ENCODE data around the gene KLK5. TPM values are rescaled to one million over a fixed set of nuclear protein-coding genes. Genes with fewer than 3 reads are reported as not detected.
"Not testable (repeated sequence)": the region's sequence is repeated elsewhere in the genome, so short reads cannot be mapped to it uniquely, and the experiment has no call there.

KLK5 gene
- total and polyA plus RNA-seq, 9 donors = 0.34 TPM; not detected in 8

DNA sequence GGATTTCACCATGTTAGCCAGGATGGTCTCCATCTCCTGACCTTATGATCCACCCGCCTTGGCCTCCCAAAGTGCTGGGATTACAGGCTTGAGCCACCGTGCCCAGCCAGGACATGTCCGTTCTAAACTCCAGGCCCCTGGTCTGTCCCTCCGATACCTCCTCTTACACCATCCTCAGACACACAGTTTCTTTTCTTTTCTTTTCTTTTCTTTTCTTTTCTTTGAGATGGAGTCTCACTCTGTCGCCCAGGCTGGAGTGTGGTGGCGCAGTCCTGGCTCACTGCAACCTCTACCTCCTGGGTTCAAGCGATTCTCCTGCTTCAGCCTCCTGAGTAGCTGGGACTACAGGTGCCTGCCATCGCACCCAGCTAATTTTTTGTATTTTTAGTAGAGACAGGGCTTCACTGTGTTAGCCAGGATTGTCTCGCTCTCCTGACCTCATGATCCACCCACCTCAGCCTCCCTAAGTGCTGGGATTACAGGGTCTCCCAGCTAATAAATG, 56.7 kb downstream of the KLK5 start:
- not testable (repeated sequence) for H3K27me3 ChIP-seq (ENCODE audit: control insufficient read depth, insufficient read depth, low read length); H3K27ac ChIP-seq (ENCODE audit: low read length); H3K4me1 ChIP-seq (ENCODE audit: control insufficient read depth, insufficient read depth, low read length)

DNA sequence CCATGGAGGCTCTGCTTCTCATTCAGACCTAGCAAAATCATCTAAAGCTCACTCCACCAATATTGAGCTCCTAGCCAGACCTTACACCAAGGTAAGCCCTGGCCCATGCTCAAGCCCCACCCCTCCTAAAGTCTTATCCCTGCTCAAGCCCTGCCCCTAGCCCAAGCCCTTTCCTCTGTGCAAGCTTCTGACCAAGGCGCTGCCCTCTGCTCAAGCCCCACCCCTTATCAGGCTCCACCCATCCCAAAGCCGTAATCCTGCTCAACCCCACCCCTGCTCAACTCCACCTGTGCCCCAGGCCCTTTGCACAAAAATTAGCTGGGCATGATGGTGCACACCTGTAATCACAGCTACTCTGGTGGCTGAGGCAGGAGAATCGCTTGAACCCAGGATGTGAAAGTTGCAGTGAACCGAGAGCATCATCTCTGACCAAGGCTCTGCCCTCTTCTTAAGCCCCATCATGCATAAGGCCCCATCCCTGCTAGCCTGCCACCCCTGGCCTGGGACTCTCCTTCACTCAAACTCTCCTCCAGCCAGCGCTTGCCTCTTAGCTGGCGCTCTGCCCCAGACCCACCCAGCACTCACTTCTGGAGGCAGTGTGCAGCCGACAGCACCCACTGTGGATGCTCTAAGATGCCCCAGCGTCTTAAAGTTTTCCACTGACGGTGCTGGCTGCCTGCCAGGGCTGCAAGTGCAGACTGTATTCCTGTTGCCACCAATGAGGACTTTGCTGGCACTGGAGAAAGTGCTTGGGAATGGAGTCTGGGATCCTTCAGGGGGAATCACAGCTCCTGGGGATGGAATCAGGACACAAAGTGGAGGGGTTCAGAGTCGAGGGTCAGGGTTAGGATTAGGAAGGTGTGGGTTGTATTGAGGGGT, 58.1 kb downstream of the KLK5 start:
- no peak for DNase-seq
- WGBS (ENCODE audit: insufficient coverage) = 65% methylated on average over 10 of the region's 10 CpGs
- Histone ChIP-seq H3K4me3 (ENCODE audit: low read length) (no peak overlapping the region), H3K27ac (ENCODE audit: low read length) (no peak overlapping the region), H3K9me3 (replicated peaks; ENCODE audit: control insufficient read depth, low read depth, low read length) (no peaks in the 10 kb centered on the region), H3K27me3 (ENCODE audit: control insufficient read depth, insufficient read depth, low read length) (no peaks in the 10 kb centered on the region), H3K36me3 (ENCODE audit: control insufficient read depth, insufficient read depth, low read length) (no peaks in the 10 kb centered on the region), H3K4me1 (ENCODE audit: control insufficient read depth, insufficient read depth, low read length) (peaks cover 4% of the 10 kb centered on the region)

More for the DNA sequence above, 56.7 kb downstream of the KLK5 start:
- not testable (repeated sequence) for H3K4me3 ChIP-seq (ENCODE audit: low read length); DNase-seq; H3K9me3 ChIP-seq (replicated peaks; ENCODE audit: control insufficient read depth, low read depth, low read length); H3K36me3 ChIP-seq (ENCODE audit: control insufficient read depth, insufficient read depth, low read length)
- WGBS (ENCODE audit: insufficient coverage) = 69% methylated on average over 7 of the region's 9 CpGs

Other genes with a start within 250 kb of the KLK5 start
- 12.1 TPM for gene SHANK1, start 233.2 kb downstream of the KLK5 start, total RNA-seq
- gene SHANK1, start 233.2 kb downstream of the KLK5 start, polyA plus RNA-seq (ENCODE audit: insufficient read depth in 1 of 8, insufficient read length in 8 of 8, low replicate concordance in 1 of 8) = 10 to 100 TPM; 14.4 to 37.4 (median 23.3) TPM
- 35.2 TPM for gene CLEC11A, start 229.7 kb downstream of the KLK5 start, total RNA-seq
- gene CLEC11A, start 229.7 kb downstream of the KLK5 start, polyA plus RNA-seq (ENCODE audit: insufficient read depth in 1 of 8, insufficient read length in 8 of 8, low replicate concordance in 1 of 8) = 10 to 100 TPM; 18.8 to 40.3 (median 36.6) TPM
- not detected for gene GPR32, start 182.6 kb downstream of the KLK5 start, total RNA-seq
- gene GPR32, start 182.6 kb downstream of the KLK5 start, polyA plus RNA-seq (ENCODE audit: insufficient read depth in 1 of 8, insufficient read length in 8 of 8, low replicate concordance in 1 of 8) = not detected
- gene ACP4, start 162.6 kb downstream of the KLK5 start, total RNA-seq = not detected
- under 1 TPM in 3 of 8 donors, not detected in 5; 0.15 to 0.16 (median 0.15) TPM for gene ACP4, start 162.6 kb downstream of the KLK5 start, polyA plus RNA-seq (ENCODE audit: insufficient read depth in 1 of 8, insufficient read length in 8 of 8, low replicate concordance in 1 of 8)
- not detected for gene KLK1, start 129.3 kb downstream of the KLK5 start, total RNA-seq
- under 1 TPM; 0.15 to 0.54 (median 0.28) TPM for gene KLK1, start 129.3 kb downstream of the KLK5 start, polyA plus RNA-seq (ENCODE audit: insufficient read depth in 1 of 8, insufficient read length in 8 of 8, low replicate concordance in 1 of 8)
- not detected for gene KLK15, start 119.5 kb downstream of the KLK5 start, total RNA-seq
- under 1 TPM in 1 of 8 donors, not detected in 7; 0.17 TPM for gene KLK15, start 119.5 kb downstream of the KLK5 start, polyA plus RNA-seq (ENCODE audit: insufficient read depth in 1 of 8, insufficient read length in 8 of 8, low replicate concordance in 1 of 8)
- not detected for gene KLK3, start 98.1 kb downstream of the KLK5 start, total RNA-seq
- gene KLK3, start 98.1 kb downstream of the KLK5 start, polyA plus RNA-seq (ENCODE audit: insufficient read depth in 1 of 8, insufficient read length in 8 of 8, low replicate concordance in 1 of 8) = not detected
- gene KLK2, start 79.6 kb downstream of the KLK5 start, total RNA-seq = not detected
- gene KLK2, start 79.6 kb downstream of the KLK5 start, polyA plus RNA-seq (ENCODE audit: insufficient read depth in 1 of 8, insufficient read length in 8 of 8, low replicate concordance in 1 of 8) = under 1 TPM in 1 of 8 donors, not detected in 7; 0.30 TPM
- gene KLK4, start 41.6 kb downstream of the KLK5 start, total RNA-seq = not detected
- gene KLK4, start 41.6 kb downstream of the KLK5 start, polyA plus RNA-seq (ENCODE audit: insufficient read depth in 1 of 8, insufficient read length in 8 of 8, low replicate concordance in 1 of 8) = not detected
- gene KLK6, start 16.6 kb upstream of the KLK5 start, total RNA-seq = 0.09 TPM
- under 1 TPM in 5 of 8 donors, not detected in 3; 0.12 to 0.62 (median 0.23) TPM for gene KLK6, start 16.6 kb upstream of the KLK5 start, polyA plus RNA-seq (ENCODE audit: insufficient read depth in 1 of 8, insufficient read length in 8 of 8, low replicate concordance in 1 of 8)
- gene KLK7, start 30.9 kb upstream of the KLK5 start, total RNA-seq = not detected
- gene KLK7, start 30.9 kb upstream of the KLK5 start, polyA plus RNA-seq (ENCODE audit: insufficient read depth in 1 of 8, insufficient read length in 8 of 8, low replicate concordance in 1 of 8) = under 1 TPM in 4 of 8 donors, not detected in 4; 0.05 to 0.30 (median 0.17) TPM
- gene KLK8, start 48.6 kb upstream of the KLK5 start, total RNA-seq = not detected
- gene KLK8, start 48.6 kb upstream of the KLK5 start, polyA plus RNA-seq (ENCODE audit: insufficient read depth in 1 of 8, insufficient read length in 8 of 8, low replicate concordance in 1 of 8) = 1 to 10 TPM in 1 of 8 donors, not detected in 7; 1.0 TPM
- not detected for gene KLK10, start 66.7 kb upstream of the KLK5 start, total RNA-seq
- under 1 TPM in 7 of 8 donors, not detected in 1; 0.06 to 0.57 (median 0.15) TPM for gene KLK10, start 66.7 kb upstream of the KLK5 start, polyA plus RNA-seq (ENCODE audit: insufficient read depth in 1 of 8, insufficient read length in 8 of 8, low replicate concordance in 1 of 8)
- gene KLK11, start 73.6 kb upstream of the KLK5 start, total RNA-seq = not detected
- 1 to 10 TPM in 1 of 8 donors, under 1 TPM in 2, not detected in 5; 0.34 to 2.1 (median 0.45) TPM for gene KLK11, start 73.6 kb upstream of the KLK5 start, polyA plus RNA-seq (ENCODE audit: insufficient read depth in 1 of 8, insufficient read length in 8 of 8, low replicate concordance in 1 of 8)
- gene KLK12, start 82.0 kb upstream of the KLK5 start, total RNA-seq = not detected
- not detected for gene KLK12, start 82.0 kb upstream of the KLK5 start, polyA plus RNA-seq (ENCODE audit: insufficient read depth in 1 of 8, insufficient read length in 8 of 8, low replicate concordance in 1 of 8)
- gene KLK13, start 112.1 kb upstream of the KLK5 start, total RNA-seq = not detected
- under 1 TPM in 1 of 8 donors, not detected in 7; 0.21 TPM for gene KLK13, start 112.1 kb upstream of the KLK5 start, polyA plus RNA-seq (ENCODE audit: insufficient read depth in 1 of 8, insufficient read length in 8 of 8, low replicate concordance in 1 of 8)
- not detected for gene KLK14, start 129.8 kb upstream of the KLK5 start, total RNA-seq
- under 1 TPM in 5 of 8 donors, not detected in 3; 0.28 to 0.52 (median 0.34) TPM for gene KLK14, start 129.8 kb upstream of the KLK5 start, polyA plus RNA-seq (ENCODE audit: insufficient read depth in 1 of 8, insufficient read length in 8 of 8, low replicate concordance in 1 of 8)
- 4.8 TPM for gene CTU1, start 155.4 kb upstream of the KLK5 start, total RNA-seq
- gene CTU1, start 155.4 kb upstream of the KLK5 start, polyA plus RNA-seq (ENCODE audit: insufficient read depth in 1 of 8, insufficient read length in 8 of 8, low replicate concordance in 1 of 8) = 1 to 10 TPM; 2.7 to 4.3 (median 3.3) TPM
- 0.53 TPM for gene SIGLEC9, start 171.9 kb upstream of the KLK5 start, total RNA-seq
- gene SIGLEC9, start 171.9 kb upstream of the KLK5 start, polyA plus RNA-seq (ENCODE audit: insufficient read depth in 1 of 8, insufficient read length in 8 of 8, low replicate concordance in 1 of 8) = 1 to 10 TPM in 5 of 8 donors, under 1 TPM in 3; 0.54 to 1.4 (median 1.1) TPM
- gene SIGLEC7, start 189.3 kb upstream of the KLK5 start, total RNA-seq = 0.40 TPM
- 1 to 10 TPM in 1 of 8 donors, under 1 TPM in 7; 0.41 to 1.1 (median 0.63) TPM for gene SIGLEC7, start 189.3 kb upstream of the KLK5 start, polyA plus RNA-seq (ENCODE audit: insufficient read depth in 1 of 8, insufficient read length in 8 of 8, low replicate concordance in 1 of 8)